AG04450 (cell line): Measurements from ENCODE around the gene TMEM130. TPM values are rescaled to one million over a fixed set of nuclear protein-coding genes. Genes with fewer than 3 reads are reported as not detected.

ENCODE experiments used
- CTCF ChIA-PET: fragments of 300-600, 350-600 bp; formaldehyde crosslinking; extraction: SDS; loops from one replicate; lab custom pipeline; 2022; ENCODE audit warnings: antibody characterized with exemption, inconsistent platforms; lab: Charles Lee
- POLR2A ChIA-PET: fragments of 350-600 bp; formaldehyde crosslinking; extraction: SDS; loops from one replicate; lab custom pipeline; 2021; ENCODE audit warnings: antibody characterized with exemption, inconsistent platforms; lab: Yijun Ruan, JAX
- DNase-seq: peaks from one replicate; pipeline ENCODE4 v3.0.0-alpha.2; 2011; ENCODE audit warnings: low read depth, low spot score
- H3K27ac ChIP-seq: one replicate; pipeline ENCODE4 v1.5.1; 2012; ENCODE audit warnings: low read depth, low read length, control low read depth
- H3K27me3 ChIP-seq: one replicate; pipeline ENCODE4 v1.6.0; 2012; ENCODE audit warnings: low read length; ENCODE audit not compliant: control insufficient read depth, insufficient read depth
- H3K4me3 ChIP-seq: 2 replicates; pipeline ENCODE4 v1.5.1; 2011; ENCODE audit warnings: mild to moderate bottlenecking, low read depth, low read length, control low read depth
- H3K9me3 ChIP-seq: 2 replicates; pipeline ENCODE4 v1.5.1; 2012; ENCODE audit warnings: low read length; ENCODE audit not compliant: control insufficient read depth, insufficient read depth
- CTCF ChIP-seq: IDR thresholded peaks from 2 replicates; pipeline ENCODE4 v1.5.1; 2011; ENCODE audit warnings: low read depth, low read length, control low read depth, inconsistent platforms
- polyA plus RNA-seq: library from polyadenylated mRNA; depleted of rRNA; stranded (reverse); fragments of >200 nt; gene quantifications from 2 replicates; pipeline ENCODE4 v1.2.3, GENCODE V29; 2011

Gene TMEM130
- polyA plus RNA-seq, 1 experiment, result 7.0 TPM

- ChIA-PET CTCF (interaction anchor here (1.7 to 3.8 kb wide), 2 partner anchors 8 to 18 kb away, joined by 11 to 12 read pairs; no protein-coding TSS in a partner anchor), POLR2A (interaction anchor here (0.6 kb wide), 1 partner anchor 15 kb away, joined by 3 read pairs; no protein-coding TSS in a partner anchor)
- no peak for DNase-seq
These were observed 46.6 kb downstream of the TMEM130 start for GRCh38 chr7:98823226-98823625.

GRCh38 chr7:98821348-98821747 lies 48.5 kb downstream of the TMEM130 start:
- ChIA-PET POLR2A (no interaction called here), CTCF (interaction anchor here (1.7 to 3.8 kb wide), 2 partner anchors 10 to 20 kb away, joined by 11 to 12 read pairs; no protein-coding TSS in a partner anchor)
- Histone ChIP-seq H3K9me3 (no peaks in the 10 kb centered on the region; the same call in 1 of the 2 replicates), H3K27me3 (no peaks in the 10 kb centered on the region), H3K4me3 (no peak overlapping the region), H3K27ac (no peak overlapping the region)
- no peak for DNase-seq
- no peak for TF ChIP-seq CTCF

More at GRCh38 chr7:98823226-98823625, 46.6 kb downstream of the TMEM130 start:
- Histone ChIP-seq H3K27ac (no peak overlapping the region), H3K4me3 (no peak overlapping the region), H3K27me3 (peaks cover 5% of the 10 kb centered on the region), H3K9me3 (no peaks in the 10 kb centered on the region; the same call in 1 of the 2 replicates)
- no peak for TF ChIP-seq CTCF

DNA sequence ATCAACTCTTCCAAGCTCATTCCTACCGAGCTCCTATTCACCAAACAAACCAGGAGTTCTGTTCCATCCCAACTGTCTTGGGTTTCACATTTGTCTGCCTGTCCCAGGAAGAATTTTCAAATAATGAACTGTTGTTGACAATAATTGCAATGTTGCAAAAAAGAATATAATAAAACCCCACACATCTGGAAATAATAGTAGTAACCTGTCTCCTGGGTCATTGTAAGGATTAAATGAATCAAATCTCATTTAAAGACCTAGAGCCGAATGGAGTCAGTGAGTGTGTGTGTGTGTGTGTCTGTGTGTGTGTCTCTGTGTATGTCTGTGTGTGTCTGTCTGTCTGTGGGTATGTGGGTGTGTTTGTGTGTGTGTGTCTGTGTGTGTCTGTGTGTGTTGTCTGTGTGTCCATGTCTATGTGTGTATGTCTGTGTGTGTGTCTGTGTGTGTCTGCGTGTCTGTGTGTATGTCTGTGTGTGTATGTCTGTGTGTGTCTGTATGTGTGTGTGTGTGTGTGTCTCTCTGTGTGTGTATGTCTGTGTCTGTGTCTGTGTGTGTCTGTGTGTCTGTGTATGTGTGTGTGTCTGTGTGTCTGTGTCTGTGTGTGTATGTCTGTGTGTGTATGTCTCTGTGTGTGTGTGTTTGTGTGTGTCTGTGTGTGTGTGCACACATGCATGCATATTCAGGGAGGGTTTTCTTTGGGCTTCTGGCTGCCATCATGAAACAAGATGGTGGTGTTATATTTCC lies 52.7 kb downstream of the TMEM130 start:
- ChIA-PET POLR2A (no interaction called here), CTCF (no interaction called here)
- H3K9me3 ChIP-seq, result no peaks in the 10 kb centered on the region; the same call in 1 of the 2 replicates
- no peak overlapping the region for H3K4me3 ChIP-seq
- H3K27ac ChIP-seq, result no peak overlapping the region
- no peak for TF ChIP-seq CTCF
- no peaks in the 10 kb centered on the region for H3K27me3 ChIP-seq
- no peak for DNase-seq

DNA sequence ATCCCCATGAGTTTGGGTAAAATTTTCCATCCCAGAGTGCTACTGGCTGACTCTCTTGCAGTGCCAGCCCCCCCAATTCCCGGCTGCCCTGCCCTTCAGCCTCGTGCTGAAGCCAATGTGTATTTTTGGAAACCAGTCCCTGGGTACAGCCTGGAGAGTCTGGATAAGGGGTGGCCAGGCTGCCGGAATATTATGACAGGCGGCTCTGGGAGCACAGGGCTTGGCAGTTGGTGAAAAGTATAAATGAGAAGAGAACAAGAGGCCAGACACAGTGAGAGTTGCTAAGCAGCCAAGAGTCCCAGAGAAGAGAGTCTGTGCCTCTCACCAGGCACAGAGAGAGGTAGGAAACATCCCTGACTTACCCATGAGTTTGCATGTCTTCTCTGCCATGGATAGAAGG lies 53.6 kb downstream of the TMEM130 start:
- TF ChIP-seq CTCF, result no peak
- H3K9me3 ChIP-seq, result peaks cover 4% of the 10 kb centered on the region; the same call in 1 of the 2 replicates
- H3K27ac ChIP-seq, result no peak overlapping the region
- CTCF ChIA-PET, result no interaction called here
- no peak overlapping the region for H3K4me3 ChIP-seq
- POLR2A ChIA-PET, result no interaction called here
- no peak for DNase-seq
- H3K27me3 ChIP-seq, result no peaks in the 10 kb centered on the region

- Histone ChIP-seq H3K4me3 (no peak overlapping the region), H3K9me3 (peaks cover 6% of the 10 kb centered on the region), H3K27me3 (no peaks in the 10 kb centered on the region), H3K27ac (no peak overlapping the region)
- CTCF ChIA-PET, result no interaction called here
- TF ChIP-seq CTCF, result no peak
- POLR2A ChIA-PET, result no interaction called here
- no peak for DNase-seq
These were observed 54.5 kb downstream of the TMEM130 start for GRCh38 chr7:98815313-98815712.
